HepG2 (cell line): ENCODE results near the gene SIX5. TPM values are rescaled to one million over a fixed set of nuclear protein-coding genes. Genes with fewer than 3 reads are reported as not detected.

Source experiments
- CAMTA2 ChIP-seq: sonication (generic); formaldehyde crosslinking; IDR thresholded peaks from 2 replicates; pipeline ENCODE4 v1.4.0; 2020; ENCODE audit warnings: mild to moderate bottlenecking, missing genetic modification reagents, borderline replicate concordance
- CREB3 ChIP-seq: sonication (generic); formaldehyde crosslinking; IDR thresholded peaks from 2 replicates; pipeline ENCODE4 v1.5.0; 2020; ENCODE audit warnings: missing genetic modification reagents
- E2F2 ChIP-seq: sonication (generic); formaldehyde crosslinking; IDR thresholded peaks from 2 replicates; pipeline ENCODE4 v1.4.0; 2020; ENCODE audit warnings: missing genetic modification reagents, borderline replicate concordance
- EHMT2 ChIP-seq: fragments of 200-600 bp; sonication (generic); IDR thresholded peaks from 2 replicates; pipeline ENCODE4 v1.7.0; 2017; ENCODE audit warnings: antibody characterized with exemption, low read depth, low read length, borderline replicate concordance
- FOXA3 ChIP-seq: IDR thresholded peaks from 2 replicates; pipeline ENCODE4 v1.6.1; 2016; ENCODE audit warnings: missing genetic modification reagents, missing compliant biosample characterization
- FOXO1 ChIP-seq: sonication (generic); formaldehyde crosslinking; IDR thresholded peaks from 2 replicates; pipeline ENCODE4 v1.4.0; 2020; ENCODE audit warnings: missing genetic modification reagents
- JDP2 ChIP-seq: sonication (generic); formaldehyde crosslinking; IDR thresholded peaks from 2 replicates; pipeline ENCODE4 v1.8.1; 2022; ENCODE audit warnings: missing genetic modification reagents, borderline replicate concordance
- KLF13 ChIP-seq: sonication (generic); formaldehyde crosslinking; IDR thresholded peaks from 2 replicates; pipeline ENCODE4 v1.4.0; 2020; ENCODE audit warnings: mild to moderate bottlenecking, missing genetic modification reagents
- NFYC ChIP-seq: IDR thresholded peaks from 2 replicates; pipeline ENCODE4 v1.6.1; 2016; ENCODE audit warnings: missing genetic modification reagents, missing compliant biosample characterization
- PAF1 ChIP-seq: IDR thresholded peaks from 2 replicates; pipeline ENCODE4 v1.6.1; 2016; ENCODE audit warnings: missing genetic modification reagents, missing compliant biosample characterization
- SAFB2 ChIP-seq: sonication (generic); formaldehyde crosslinking; IDR thresholded peaks from 2 replicates; pipeline ENCODE4 v1.5.1; 2020; ENCODE audit warnings: missing genetic modification reagents, low read depth, mild to moderate bottlenecking, borderline replicate concordance
- STAG1 ChIP-seq: sonication (generic); formaldehyde crosslinking; IDR thresholded peaks from 2 replicates; pipeline ENCODE4 v1.4.0; 2020; ENCODE audit warnings: missing genetic modification reagents
- TP53 ChIP-seq: sonication (generic); formaldehyde crosslinking; conservative IDR thresholded peaks from 2 replicates; pipeline ENCODE4 v1.4.0; 2020; ENCODE audit warnings: missing genetic modification reagents
- U2AF2 ChIP-seq: fragments of 200-400 bp; formaldehyde crosslinking; IDR thresholded peaks from 2 replicates; pipeline ENCODE4 v1.6.1; 2017; ENCODE audit warnings: low read depth, mild to moderate bottlenecking, low read length
- ZBTB3 ChIP-seq: sonication (generic); formaldehyde crosslinking; IDR thresholded peaks from 2 replicates; pipeline ENCODE4 v1.4.0; 2020; ENCODE audit warnings: low read depth, mild to moderate bottlenecking, moderate library complexity, missing genetic modification reagents, borderline replicate concordance
- ZNF430 ChIP-seq: sonication (generic); formaldehyde crosslinking; IDR thresholded peaks from 2 replicates; pipeline ENCODE4 v1.9.0; 2021; ENCODE audit warnings: mild to moderate bottlenecking, missing genetic modification reagents
- ZNF883 ChIP-seq: sonication (generic); formaldehyde crosslinking; IDR thresholded peaks from 2 replicates; pipeline ENCODE4 v1.5.1; 2020; ENCODE audit warnings: mild to moderate bottlenecking, missing genetic modification reagents; ENCODE audit errors: not compliant biosample characterization
- polyA plus RNA-seq, 8 experiments: library from polyadenylated mRNA; depleted of rRNA in 3 of 8; stranded (reverse) in 7 of 8; unstranded in 1 of 8; fragments of >200 nt; fragmentation: Illumina TruSeq in 4 of 8; extraction: Trizol in 4 of 8; gene quantifications; 2 replicates each; pipeline versions ENCODE4 v1.2.1 to v1.2.3, GENCODE V29; 2011 to 2016; ENCODE audit warnings: low read depth in 4 of 8, missing spikeins in 1 of 8, mixed read lengths in 1 of 8; ENCODE audit not compliant: insufficient read depth in 1 of 8
- total RNA-seq, 5 experiments: library from RNA; depleted of rRNA; stranded (reverse); fragments of >200 nt; fragmentation: Illumina TruSeq; extraction: Trizol; gene quantifications; 2 replicates each; pipeline ENCODE4 v1.2.3, GENCODE V29; 2016; ENCODE audit warnings: low read depth in 1 of 5
- TF ChIP-seq, protein P1 (sequence below): sonication (generic); formaldehyde crosslinking; IDR thresholded peaks from 2 replicates; pipeline ENCODE4 v1.5.0; 2020; ENCODE audit warnings: mild to moderate bottlenecking, missing genetic modification reagents, borderline replicate concordance
- TF ChIP-seq, protein P2 (sequence below): sonication (generic); formaldehyde crosslinking; IDR thresholded peaks from 2 replicates; pipeline ENCODE4 v1.5.0; 2020; ENCODE audit warnings: mild to moderate bottlenecking, missing genetic modification reagents, borderline replicate concordance

Gene SIX5
- total and polyA plus RNA-seq, 2 of the 13 experiments (the other 11 are each of a cell fraction or from before 2014, with no cell fraction given) = 7.7 to 10.5 TPM

DNA sequence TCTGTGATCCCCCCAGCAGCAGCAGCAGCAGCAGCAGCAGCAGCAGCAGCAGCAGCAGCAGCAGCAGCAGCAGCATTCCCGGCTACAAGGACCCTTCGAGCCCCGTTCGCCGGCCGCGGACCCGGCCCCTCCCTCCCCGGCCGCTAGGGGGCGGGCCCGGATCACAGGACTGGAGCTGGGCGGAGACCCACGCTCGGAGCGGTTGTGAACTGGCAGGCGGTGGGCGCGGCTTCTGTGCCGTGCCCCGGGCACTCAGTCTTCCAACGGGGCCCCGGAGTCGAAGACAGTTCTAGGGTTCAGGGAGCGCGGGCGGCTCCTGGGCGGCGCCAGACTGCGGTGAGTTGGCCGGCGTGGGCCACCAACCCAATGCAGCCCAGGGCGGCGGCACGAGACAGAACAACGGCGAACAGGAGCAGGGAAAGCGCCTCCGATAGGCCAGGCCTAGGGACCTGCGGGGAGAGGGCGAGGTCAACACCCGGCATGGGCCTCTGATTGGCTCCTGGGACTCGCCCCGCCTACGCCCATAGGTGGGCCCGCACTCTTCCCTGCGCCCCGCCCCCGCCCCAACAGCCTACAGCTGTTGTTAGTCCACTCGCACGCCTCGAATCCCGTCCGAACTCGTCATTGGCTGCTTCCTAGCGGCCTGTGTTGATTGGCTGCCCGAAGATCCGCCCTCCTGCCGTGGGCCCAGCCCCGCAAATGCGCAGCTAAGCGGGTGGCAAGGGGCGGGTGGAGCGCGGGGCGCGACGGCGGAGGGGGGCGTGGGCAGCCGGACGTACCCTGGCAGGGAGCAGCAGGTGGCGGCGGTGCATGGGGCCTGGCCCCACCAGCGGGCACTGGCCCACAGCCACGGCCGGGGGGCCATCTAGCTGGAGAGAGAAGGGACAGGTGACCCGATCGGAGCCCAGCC is 1.4 kb upstream of the SIX5 start (continued):
- TF ChIP-seq E2F2 (CRISPR knock-in tag) (no peak), CREB3 (CRISPR knock-in tag) (no peak), EHMT2 (no peak), U2AF2 (no peak), SAFB2 (CRISPR knock-in tag) (peak; percentile 90; the same call in 1 of the 2 replicates), TP53 (CRISPR knock-in tag) (no peak), FOXO1 (peak; percentile 51), NFYC (CRISPR knock-in tag) (peak; percentile 90), KLF13 (CRISPR knock-in tag) (0 out of 2 replicates have a peak, but pooled peaks have one; percentile 57), ZBTB3 (CRISPR knock-in tag) (no peak), ZNF883 (peak; percentile 75), ZNF430 (CRISPR knock-in tag) (peak; percentile 89), PAF1 (no peak), STAG1 (peak; percentile 65), JDP2 (CRISPR knock-in tag) (peak; percentile 43; the same call in 1 of the 2 replicates), FOXA3 (CRISPR knock-in tag) (peak; percentile 41), CAMTA2 (CRISPR knock-in tag) (no peak)
- TF ChIP-seq, protein P1, sequence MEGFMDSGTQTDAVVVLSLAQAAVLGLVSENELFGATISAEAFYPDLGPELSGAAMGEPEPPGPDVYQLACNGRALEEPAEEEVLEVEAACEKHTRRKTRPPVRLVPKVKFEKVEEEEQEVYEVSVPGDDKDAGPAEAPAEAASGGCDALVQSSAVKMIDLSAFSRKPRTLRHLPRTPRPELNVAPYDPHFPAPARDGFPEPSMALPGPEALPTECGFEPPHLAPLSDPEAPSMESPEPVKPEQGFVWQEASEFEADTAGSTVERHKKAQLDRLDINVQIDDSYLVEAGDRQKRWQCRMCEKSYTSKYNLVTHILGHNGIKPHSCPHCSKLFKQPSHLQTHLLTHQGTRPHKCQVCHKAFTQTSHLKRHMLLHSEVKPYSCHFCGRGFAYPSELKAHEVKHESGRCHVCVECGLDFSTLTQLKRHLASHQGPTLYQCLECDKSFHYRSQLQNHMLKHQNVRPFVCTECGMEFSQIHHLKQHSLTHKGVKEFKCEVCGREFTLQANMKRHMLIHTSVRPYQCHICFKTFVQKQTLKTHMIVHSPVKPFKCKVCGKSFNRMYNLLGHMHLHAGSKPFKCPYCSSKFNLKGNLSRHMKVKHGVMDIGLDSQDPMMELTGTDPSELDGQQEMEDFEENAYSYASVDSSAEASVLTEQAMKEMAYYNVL = no peak; the same call in 1 of the 2 replicates
- TF ChIP-seq, protein P2, sequence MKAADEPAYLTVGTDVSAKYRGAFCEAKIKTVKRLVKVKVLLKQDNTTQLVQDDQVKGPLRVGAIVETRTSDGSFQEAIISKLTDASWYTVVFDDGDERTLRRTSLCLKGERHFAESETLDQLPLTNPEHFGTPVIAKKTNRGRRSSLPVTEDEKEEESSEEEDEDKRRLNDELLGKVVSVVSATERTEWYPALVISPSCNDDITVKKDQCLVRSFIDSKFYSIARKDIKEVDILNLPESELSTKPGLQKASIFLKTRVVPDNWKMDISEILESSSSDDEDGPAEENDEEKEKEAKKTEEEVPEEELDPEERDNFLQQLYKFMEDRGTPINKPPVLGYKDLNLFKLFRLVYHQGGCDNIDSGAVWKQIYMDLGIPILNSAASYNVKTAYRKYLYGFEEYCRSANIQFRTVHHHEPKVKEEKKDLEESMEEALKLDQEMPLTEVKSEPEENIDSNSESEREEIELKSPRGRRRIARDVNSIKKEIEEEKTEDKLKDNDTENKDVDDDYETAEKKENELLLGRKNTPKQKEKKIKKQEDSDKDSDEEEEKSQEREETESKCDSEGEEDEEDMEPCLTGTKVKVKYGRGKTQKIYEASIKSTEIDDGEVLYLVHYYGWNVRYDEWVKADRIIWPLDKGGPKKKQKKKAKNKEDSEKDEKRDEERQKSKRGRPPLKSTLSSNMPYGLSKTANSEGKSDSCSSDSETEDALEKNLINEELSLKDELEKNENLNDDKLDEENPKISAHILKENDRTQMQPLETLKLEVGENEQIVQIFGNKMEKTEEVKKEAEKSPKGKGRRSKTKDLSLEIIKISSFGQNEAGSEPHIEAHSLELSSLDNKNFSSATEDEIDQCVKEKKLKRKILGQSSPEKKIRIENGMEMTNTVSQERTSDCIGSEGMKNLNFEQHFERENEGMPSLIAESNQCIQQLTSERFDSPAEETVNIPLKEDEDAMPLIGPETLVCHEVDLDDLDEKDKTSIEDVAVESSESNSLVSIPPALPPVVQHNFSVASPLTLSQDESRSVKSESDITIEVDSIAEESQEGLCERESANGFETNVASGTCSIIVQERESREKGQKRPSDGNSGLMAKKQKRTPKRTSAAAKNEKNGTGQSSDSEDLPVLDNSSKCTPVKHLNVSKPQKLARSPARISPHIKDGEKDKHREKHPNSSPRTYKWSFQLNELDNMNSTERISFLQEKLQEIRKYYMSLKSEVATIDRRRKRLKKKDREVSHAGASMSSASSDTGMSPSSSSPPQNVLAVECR (CRISPR knock-in tag) = peak; percentile 86; the same call in 1 of the 2 replicates
